Fibroblast of lung (primary cell): ENCODE results near the gene PCLO. TPM values are rescaled to one million over a fixed set of nuclear protein-coding genes. Genes with fewer than 3 reads are reported as not detected.

Source experiments
- DNase-seq, 2 donors: peaks; one replicate each; pipeline versions ENCODE4 v3.0.0 to v3.0.0-alpha.2; 2010; ENCODE audit warnings: low read depth in 2 of 2
- H2AFZ ChIP-seq: 2 replicates; pipeline ENCODE4 v1.5.1; 2012; ENCODE audit warnings: low read length, control low read depth, inconsistent platforms
- H3K27ac ChIP-seq: 2 replicates; pipeline ENCODE4 v1.5.1; 2011; ENCODE audit warnings: low read length, control low read depth; ENCODE audit not compliant: insufficient read depth
- H3K27me3 ChIP-seq: 2 replicates; pipeline ENCODE4 v1.5.1; 2011; ENCODE audit warnings: mild to moderate bottlenecking, low read length; ENCODE audit not compliant: control insufficient read depth, insufficient read depth
- H3K36me3 ChIP-seq: 2 replicates; pipeline ENCODE4 v1.5.1; 2011; ENCODE audit warnings: low read length; ENCODE audit not compliant: control insufficient read depth, insufficient read depth
- H3K4me1 ChIP-seq: 2 replicates; pipeline ENCODE4 v1.5.1; 2011; ENCODE audit warnings: low read length; ENCODE audit not compliant: control insufficient read depth, insufficient read depth; ENCODE audit errors: extremely low read depth
- H3K4me2 ChIP-seq: 2 replicates; pipeline ENCODE4 v1.5.1; 2011; ENCODE audit warnings: low read length, control low read depth; ENCODE audit not compliant: insufficient read depth; ENCODE audit errors: extremely low read depth
- H3K4me3 ChIP-seq, 4 experiments: fragments of 200-600 bp in 1 of 4; sonication (generic) in 1 of 4; replicated peaks in 1 of 4; 2 replicates each; pipeline ENCODE4 v1.5.1; 2011 to 2016; ENCODE audit warnings: low read length in 4 of 4, low read depth in 3 of 4, mild to moderate bottlenecking in 3 of 4, control low read depth in 2 of 4, inconsistent platforms in 1 of 4, mixed read lengths in 1 of 4; ENCODE audit not compliant: insufficient read depth in 1 of 4; ENCODE audit errors: control extremely low read depth in 1 of 4
- H3K79me2 ChIP-seq: 2 replicates; pipeline ENCODE4 v1.5.1; 2012; ENCODE audit warnings: mild to moderate bottlenecking, low read length, inconsistent platforms; ENCODE audit not compliant: control insufficient read depth, insufficient read depth
- H3K9ac ChIP-seq: 2 replicates; pipeline ENCODE4 v1.5.1; 2011; ENCODE audit warnings: mild to moderate bottlenecking, low read length, control low read depth; ENCODE audit not compliant: insufficient read depth
- H3K9me3 ChIP-seq: 2 replicates; pipeline ENCODE4 v1.5.1; 2012; ENCODE audit warnings: low read depth, low read length; ENCODE audit not compliant: control insufficient read depth, insufficient read depth
- H4K20me1 ChIP-seq: 2 replicates; pipeline ENCODE4 v1.5.1; 2011; ENCODE audit warnings: low read length; ENCODE audit not compliant: control insufficient read depth, insufficient read depth; ENCODE audit errors: extremely low read depth
- CTCF ChIP-seq, 2 donors: IDR thresholded peaks in 1 of 2; conservative IDR thresholded peaks in 1 of 2; 1 replicate in 1 of 2; 2 replicates in 1 of 2; pipeline ENCODE4 v1.5.1; 2011 to 2012; ENCODE audit warnings: low read length in 2 of 2, control low read depth in 1 of 2, inconsistent platforms in 1 of 2, low read depth in 1 of 2, mild to moderate bottlenecking in 1 of 2
- EZH2 ChIP-seq: IDR thresholded peaks from 2 replicates; pipeline ENCODE4 v1.5.1; 2012; ENCODE audit warnings: low read length, control low read depth, mild to moderate bottlenecking; ENCODE audit errors: missing control alignments
- polyA plus RNA-seq, 2 donors: library from polyadenylated mRNA; depleted of rRNA in 1 of 2; stranded (reverse) in 1 of 2; unstranded in 1 of 2; fragments of >200 nt; gene quantifications; 2 replicates each; pipeline ENCODE4 v1.2.1, GENCODE V29; 2011 to 2012; ENCODE audit warnings: missing spikeins in 1 of 2
- total RNA-seq: library from RNA; depleted of rRNA; stranded (reverse); fragments of >200 nt; gene quantifications from 2 replicates; pipeline ENCODE4 v1.2.1, GENCODE V29; 2014

PCLO gene
- total and polyA plus RNA-seq, 2 donors (not counting 1 experiment from before 2014, with no cell fraction given) = 0.03 to 0.17 TPM

- TF ChIP-seq EZH2 = no peak
- TF ChIP-seq CTCF (conservative IDR thresholded peaks at IDR 0.05 in 1 of 2, IDR thresholded peaks at IDR 0.05 in 1 of 2; ENCODE audit: low read depth in 1 of 2, low read length in 2 of 2) = no peak
- Histone ChIP-seq H2AFZ (no peak overlapping the region), H3K4me1 (no peaks in the 10 kb centered on the region), H3K36me3 (no peaks in the 10 kb centered on the region), H3K79me2 (no peaks in the 10 kb centered on the region), H3K27me3 (no peaks in the 10 kb centered on the region), H3K9me3 (no peaks in the 10 kb centered on the region), H3K27ac (no peak overlapping the region), H3K9ac (no peak overlapping the region), H3K4me3 (no peak overlapping the region), H4K20me1 (no peaks in the 10 kb centered on the region), H3K4me2 (no peak overlapping the region)
- no peak for DNase-seq
Measured at GRCh38 chr7:82945480-82945879, 217.2 kb downstream of the PCLO start.

GRCh38 chr7:82945056-82945455, 217.6 kb downstream of the PCLO start:
- Histone ChIP-seq H3K36me3 (no peaks in the 10 kb centered on the region), H3K4me2 (no peak overlapping the region), H4K20me1 (no peaks in the 10 kb centered on the region), H3K4me1 (no peaks in the 10 kb centered on the region), H3K9ac (no peak overlapping the region), H2AFZ (no peak overlapping the region), H3K4me3 (no peak overlapping the region), H3K79me2 (no peaks in the 10 kb centered on the region), H3K27me3 (no peaks in the 10 kb centered on the region), H3K9me3 (no peaks in the 10 kb centered on the region), H3K27ac (no peak overlapping the region)
- no peak for DNase-seq
- no peak for TF ChIP-seq CTCF (conservative IDR thresholded peaks at IDR 0.05 in 1 of 2, IDR thresholded peaks at IDR 0.05 in 1 of 2; ENCODE audit: low read depth in 1 of 2, low read length in 2 of 2)
- TF ChIP-seq EZH2 = no peak

GRCh38 chr7:82932516-82932915, 230.2 kb downstream of the PCLO start:
- Histone ChIP-seq H3K79me2 (no peaks in the 10 kb centered on the region), H3K9me3 (no peaks in the 10 kb centered on the region), H3K4me3 (no peak overlapping the region), H3K27ac (no peak overlapping the region), H3K36me3 (no peaks in the 10 kb centered on the region), H4K20me1 (no peaks in the 10 kb centered on the region), H3K4me1 (no peaks in the 10 kb centered on the region), H3K27me3 (no peaks in the 10 kb centered on the region), H3K4me2 (no peak overlapping the region), H3K9ac (no peak overlapping the region), H2AFZ (no peak overlapping the region)
- no peak for TF ChIP-seq CTCF (conservative IDR thresholded peaks at IDR 0.05 in 1 of 2, IDR thresholded peaks at IDR 0.05 in 1 of 2; ENCODE audit: low read depth in 1 of 2, low read length in 2 of 2)
- no peak for TF ChIP-seq EZH2
- no peak for DNase-seq
